Measurements from ENCODE around the gene CCDC80. TPM values are rescaled to one million over a fixed set of nuclear protein-coding genes. Genes with fewer than 3 reads are reported as not detected.

The CCDC80 gene
- polyA plus RNA-seq, 3 donors, result 68.3 to 115 (median 112) TPM

DNA sequence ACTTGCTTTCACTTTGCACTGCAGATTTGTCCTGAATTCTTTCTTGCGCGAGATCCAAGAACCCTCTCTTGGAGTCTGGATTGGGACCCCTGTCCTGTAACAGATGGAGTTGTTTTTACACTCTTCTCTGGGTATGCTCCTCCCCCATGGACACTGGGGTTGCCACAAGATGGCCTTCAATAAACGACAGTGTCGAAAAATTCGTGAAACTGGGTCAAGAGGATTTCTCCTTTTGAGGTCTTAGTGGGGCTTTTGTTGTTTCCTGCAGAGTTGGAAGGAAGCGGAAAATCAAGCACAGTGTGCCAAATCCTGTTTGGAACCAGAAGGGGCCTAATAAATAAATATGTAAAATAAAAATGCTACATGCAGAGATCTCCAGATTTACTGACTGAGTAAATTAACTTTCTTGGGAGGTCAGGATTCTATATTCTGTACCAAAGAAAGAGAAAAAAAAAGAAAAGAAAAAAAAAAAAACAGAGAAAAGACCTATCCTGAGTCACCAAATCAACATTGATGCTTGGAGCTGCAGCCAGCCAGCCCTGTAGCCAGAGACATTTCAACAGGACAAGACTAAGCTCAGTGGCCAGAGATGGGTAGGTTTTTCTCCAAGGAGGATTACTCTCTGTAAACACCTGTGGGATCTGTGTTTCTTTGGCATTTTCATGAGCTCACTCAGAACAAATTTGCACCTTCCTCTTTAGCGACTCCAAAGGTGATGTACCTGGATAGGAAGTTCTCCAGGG is 24.8 kb downstream of the CCDC80 start:
- DNase-seq (ENCODE audit: extremely low read depth in 1 of 11, low read depth in 9 of 11, low spot score in 4 of 11), result no peak

DNA sequence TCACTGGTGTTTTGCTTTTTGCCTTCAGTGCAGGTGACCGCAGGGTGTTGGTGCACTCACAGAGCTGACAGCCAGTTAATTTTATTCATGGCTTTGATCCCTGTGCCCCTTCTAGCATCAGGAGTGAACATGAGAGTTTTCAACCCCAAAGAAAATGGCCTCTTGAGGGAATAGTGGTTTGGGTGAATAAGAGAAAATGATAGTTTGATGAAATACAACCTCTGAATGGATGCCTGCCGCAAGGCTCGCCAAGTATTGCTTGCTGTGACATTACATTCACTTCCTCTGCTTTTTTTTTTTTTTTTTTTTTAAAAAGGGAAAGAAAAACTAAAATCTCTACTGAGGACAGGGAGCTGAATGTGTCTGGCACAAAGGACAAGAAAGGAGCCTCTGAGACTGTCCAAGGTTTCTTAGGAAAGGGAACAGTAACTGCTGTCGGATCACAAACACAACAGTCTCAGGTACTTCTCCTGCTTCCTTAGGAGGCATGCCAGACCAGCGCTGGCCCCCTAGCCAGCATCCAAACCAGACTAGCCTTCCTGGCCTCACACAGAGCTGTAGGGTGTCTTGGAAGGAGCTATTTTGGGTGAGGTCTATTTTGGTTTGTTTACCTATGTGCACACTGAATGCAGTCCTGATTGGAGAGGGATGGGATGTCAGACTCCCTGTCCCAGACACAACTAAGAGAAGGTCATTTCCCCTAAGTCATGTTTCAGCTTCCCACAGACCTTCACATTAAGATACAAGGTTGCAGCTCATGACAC is 29.0 kb downstream of the CCDC80 start:
- DNase-seq (ENCODE audit: extremely low read depth in 1 of 11, low read depth in 9 of 11, low spot score in 4 of 11), result no peak

GRCh38 chr3:112610121-112610520 is 30.8 kb downstream of the CCDC80 start:
- DNase-seq (ENCODE audit: extremely low read depth in 1 of 11, low read depth in 9 of 11, low spot score in 4 of 11), result no peak

DNA sequence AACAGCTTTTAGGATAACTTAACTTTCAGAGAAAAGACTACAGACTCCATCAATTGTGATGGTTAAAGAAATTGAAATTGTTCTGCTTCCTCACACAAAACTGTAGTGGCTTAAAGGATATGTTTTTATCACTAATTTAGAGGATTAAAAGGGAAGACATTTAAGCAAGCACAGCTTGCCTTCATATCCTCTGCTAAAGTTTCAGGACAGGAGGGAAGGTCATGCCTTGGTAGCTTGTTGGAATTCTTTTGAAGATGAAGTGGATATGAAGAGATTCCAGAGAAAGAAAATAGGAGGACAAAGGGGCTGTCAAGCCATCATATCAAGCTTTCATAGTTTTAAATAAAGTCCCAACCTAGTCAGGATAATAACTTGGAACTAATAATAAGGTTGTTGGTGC is 33.1 kb downstream of the CCDC80 start:
- peak in 1 of 11 donors; percentile 31 for DNase-seq (ENCODE audit: extremely low read depth in 1 of 11, low read depth in 9 of 11, low spot score in 4 of 11)

- DNase-seq (ENCODE audit: extremely low read depth in 1 of 11, low read depth in 9 of 11, low spot score in 4 of 11), result no peak
Observed at GRCh38 chr3:112606098-112606497, 34.8 kb downstream of the CCDC80 start.

GRCh38 chr3:112605285-112605684 is 35.7 kb downstream of the CCDC80 start:
- no peak for DNase-seq (ENCODE audit: extremely low read depth in 1 of 11, low read depth in 9 of 11, low spot score in 4 of 11)

GRCh38 chr3:112604536-112604935 is 36.4 kb downstream of the CCDC80 start:
- no peak for DNase-seq (ENCODE audit: extremely low read depth in 1 of 11, low read depth in 9 of 11, low spot score in 4 of 11)

DNA sequence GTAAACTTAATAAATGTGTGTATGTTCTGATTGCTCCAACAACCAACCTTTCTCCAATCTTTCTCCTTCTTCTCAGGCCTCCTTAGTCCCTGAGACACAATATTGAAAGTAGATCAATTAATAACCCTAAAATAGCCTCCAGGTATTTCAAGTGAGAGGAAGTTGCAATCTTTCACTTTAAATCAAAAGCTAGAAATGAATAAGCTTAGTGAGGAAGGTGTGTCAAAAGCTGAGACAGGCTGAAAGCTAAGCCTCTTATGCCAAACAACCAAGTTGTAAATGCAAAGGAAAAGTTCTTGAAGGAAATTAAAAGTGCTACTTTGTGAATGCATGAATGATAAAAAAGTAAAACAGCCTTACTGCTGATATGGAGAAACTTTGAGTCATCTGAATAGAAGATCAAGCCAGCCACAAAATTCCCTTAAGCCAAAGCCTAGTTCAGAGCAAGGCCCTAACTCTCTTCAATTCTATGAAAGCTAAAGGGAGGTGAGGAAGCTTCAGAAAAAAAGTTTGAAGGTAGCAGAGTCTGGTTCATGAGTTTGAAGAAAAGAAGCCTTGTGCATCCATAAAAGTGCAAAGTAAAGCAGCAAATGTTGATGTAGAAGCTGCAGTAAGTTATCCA is 38.6 kb downstream of the CCDC80 start:
- no peak for DNase-seq (ENCODE audit: extremely low read depth in 1 of 11, low read depth in 9 of 11, low spot score in 4 of 11)

GRCh38 chr3:112598731-112599130 is 42.2 kb downstream of the CCDC80 start:
- no peak for DNase-seq (ENCODE audit: extremely low read depth in 1 of 11, low read depth in 9 of 11, low spot score in 4 of 11)

DNA sequence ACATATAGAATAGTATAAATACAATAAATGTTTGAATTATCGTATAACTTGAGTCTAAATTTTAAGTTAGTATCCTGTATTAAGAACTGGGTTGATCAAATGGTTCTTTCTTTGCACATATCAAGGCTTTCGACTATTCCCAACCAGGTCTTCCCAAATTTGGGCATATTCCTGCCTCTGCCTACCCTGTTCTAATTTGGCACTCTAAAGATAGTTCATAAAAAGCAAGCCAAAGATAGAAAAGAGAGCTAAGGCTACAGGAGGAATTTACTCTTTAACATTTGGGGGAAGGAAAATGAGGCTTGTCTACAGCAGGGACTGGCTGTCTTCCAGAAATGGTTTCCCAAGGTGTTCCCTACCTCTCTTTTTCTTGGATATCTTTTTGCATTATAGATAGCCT is 43.0 kb downstream of the CCDC80 start:
- DNase-seq (ENCODE audit: extremely low read depth in 1 of 11, low read depth in 9 of 11, low spot score in 4 of 11), result no peak

DNA sequence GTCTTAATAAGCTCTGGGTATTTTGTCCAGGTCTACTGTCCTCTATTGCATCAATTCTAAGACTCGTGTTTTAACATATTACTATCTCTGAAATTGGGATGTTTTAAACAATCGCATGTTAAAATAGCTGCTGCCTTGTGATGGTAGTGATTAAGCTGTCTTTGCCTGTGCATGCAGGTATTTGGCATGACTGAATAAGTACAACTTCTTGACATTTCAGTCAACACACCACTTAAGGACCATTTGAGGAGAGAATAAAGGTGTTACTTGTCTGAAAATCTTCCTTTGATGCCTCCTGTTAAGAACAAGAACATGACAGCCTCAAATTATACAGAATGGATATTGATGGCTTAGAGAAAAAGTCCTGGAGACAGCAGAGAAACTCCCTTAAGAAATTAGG is 46.1 kb downstream of the CCDC80 start:
- no peak for DNase-seq (ENCODE audit: extremely low read depth in 1 of 11, low read depth in 9 of 11, low spot score in 4 of 11)

DNA sequence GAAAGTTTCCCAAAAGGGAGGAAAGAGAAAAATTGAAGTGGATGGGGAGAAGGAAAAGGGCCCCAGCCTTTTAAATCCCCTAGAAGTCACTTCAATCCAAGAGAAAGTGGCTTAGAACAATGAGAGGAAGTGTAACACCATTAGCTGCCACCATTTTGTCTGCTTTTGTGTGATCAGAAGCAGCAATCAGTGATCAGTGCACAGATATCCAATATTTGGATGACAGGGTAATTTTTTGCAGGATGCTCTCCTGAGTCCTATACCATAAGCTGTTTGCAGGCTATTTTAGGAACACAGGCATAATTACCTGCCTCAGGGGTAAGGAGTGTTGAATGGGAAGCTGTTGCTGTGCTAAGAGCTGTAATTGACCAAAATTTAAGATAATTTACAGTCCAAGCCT is 47.7 kb downstream of the CCDC80 start:
- DNase-seq (ENCODE audit: extremely low read depth in 1 of 11, low read depth in 9 of 11, low spot score in 4 of 11), result no peak

- DNase-seq (ENCODE audit: extremely low read depth in 1 of 11, low read depth in 9 of 11, low spot score in 4 of 11), result no peak
Observed at GRCh38 chr3:112587336-112587735, 53.6 kb downstream of the CCDC80 start.

DNA sequence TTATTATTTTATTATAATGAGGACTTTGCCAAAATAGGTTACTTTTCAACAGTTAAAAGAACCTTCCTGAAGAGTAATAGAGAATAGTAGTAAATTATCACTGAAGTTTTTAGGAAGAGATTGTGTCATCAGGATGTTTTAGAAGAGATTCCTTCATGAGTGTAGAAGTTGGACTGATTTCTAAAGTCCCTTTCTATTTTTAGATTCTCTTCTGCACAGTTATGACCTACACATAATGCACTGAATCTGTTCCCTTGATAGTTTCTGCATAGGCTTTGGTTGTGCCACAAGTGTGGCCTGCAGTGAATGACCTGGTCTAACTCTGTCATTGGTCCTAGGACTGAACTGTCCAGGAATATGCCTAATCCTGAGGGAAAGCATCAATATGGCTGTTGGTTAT is 55.2 kb downstream of the CCDC80 start:
- DNase-seq (ENCODE audit: extremely low read depth in 1 of 11, low read depth in 9 of 11, low spot score in 4 of 11), result no peak

- DNase-seq (ENCODE audit: extremely low read depth in 1 of 11, low read depth in 9 of 11, low spot score in 4 of 11), result no peak
Observed at GRCh38 chr3:112583105-112583504, 57.8 kb downstream of the CCDC80 start.

- DNase-seq (ENCODE audit: extremely low read depth in 1 of 11, low read depth in 9 of 11, low spot score in 4 of 11), result peak in 5 of 11 donors; percentile 34 to 44 (median 38)
Observed at GRCh38 chr3:112582244-112582874, 58.6 kb downstream of the CCDC80 start.

DNA sequence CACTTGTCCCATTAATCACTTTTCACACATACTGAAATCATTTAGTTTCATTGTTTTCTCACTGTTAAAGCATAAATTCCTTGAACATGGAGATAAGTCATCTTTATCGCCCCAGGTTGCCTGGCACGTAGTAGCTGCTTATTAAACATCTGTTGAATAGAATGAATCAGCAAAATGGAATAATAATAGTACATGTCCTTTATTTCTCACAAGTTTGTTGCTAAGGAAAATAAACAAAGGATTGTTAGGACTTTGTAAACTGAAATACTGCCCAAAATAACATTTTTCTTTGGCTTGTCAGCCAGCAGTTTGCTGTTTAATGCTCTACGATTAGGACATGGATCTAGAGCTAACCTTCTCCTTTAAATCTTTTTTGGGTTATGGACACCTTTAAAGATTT is 61.2 kb downstream of the CCDC80 start:
- no peak for DNase-seq (ENCODE audit: extremely low read depth in 1 of 11, low read depth in 9 of 11, low spot score in 4 of 11)

- no peak for DNase-seq (ENCODE audit: extremely low read depth in 1 of 11, low read depth in 9 of 11, low spot score in 4 of 11)
Observed at GRCh38 chr3:112579232-112579631, 61.7 kb downstream of the CCDC80 start.

DNA sequence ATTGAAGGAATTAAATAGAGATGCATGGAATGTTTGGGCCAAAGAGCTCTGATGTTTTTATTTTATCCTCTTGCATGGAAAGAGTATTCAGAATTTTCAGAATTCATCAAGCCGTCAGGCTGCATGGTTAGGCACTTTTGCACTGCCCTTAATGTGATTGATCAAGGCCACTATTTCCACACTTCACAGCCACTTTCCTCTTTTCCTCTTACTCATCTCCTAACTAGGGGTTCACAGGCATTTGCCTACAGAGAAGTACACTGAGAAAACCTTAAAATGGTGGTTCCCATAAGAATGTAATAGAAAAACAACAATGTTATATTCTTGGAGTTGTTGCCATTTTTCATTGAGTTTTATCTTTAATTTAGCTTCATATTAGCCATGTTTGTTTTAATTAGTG is 68.2 kb downstream of the CCDC80 start:
- DNase-seq (ENCODE audit: extremely low read depth in 1 of 11, low read depth in 9 of 11, low spot score in 4 of 11), result no peak

DNA sequence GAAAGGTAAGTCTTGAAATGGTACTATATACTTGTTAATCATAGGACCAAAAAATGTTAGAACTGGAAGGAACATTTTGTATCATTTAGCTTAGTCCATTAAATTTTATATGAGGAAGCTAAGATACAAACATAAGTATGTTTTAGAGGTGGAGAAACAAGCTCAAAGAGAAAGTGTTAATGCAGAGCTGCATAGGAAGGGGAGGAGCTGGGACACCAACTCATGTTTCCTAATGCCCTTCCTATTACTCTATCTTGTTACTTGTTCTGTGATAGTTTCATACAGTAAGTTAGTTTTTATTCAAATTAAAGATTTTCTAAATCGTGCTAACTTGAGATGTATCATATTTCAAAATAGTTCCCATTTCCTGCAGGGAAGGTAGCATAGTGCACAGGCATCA is 71.7 kb downstream of the CCDC80 start:
- no peak for DNase-seq (ENCODE audit: extremely low read depth in 1 of 11, low read depth in 9 of 11, low spot score in 4 of 11)
